Esophagus muscularis mucosa (tissue), 4 donors: ENCODE results near the gene ZC3H18. TPM values are rescaled to one million over a fixed set of nuclear protein-coding genes. Genes with fewer than 3 reads are reported as not detected.

ENCODE experiments used
- DNase-seq: peaks from one replicate; pipeline ENCODE4 v3.0.0-alpha.2; 2017; ENCODE audit errors: extremely low spot score
- H3K27ac ChIP-seq, 4 donors: fragments of 200-600 bp; sonication (generic); replicated peaks in 1 of 4; 1 replicate in 3 of 4; 2 replicates in 1 of 4; pipeline ENCODE4 v1.5.1; 2016 to 2019; ENCODE audit warnings: mild to moderate bottlenecking in 1 of 4
- H3K27me3 ChIP-seq, 4 donors: fragments of 200-600 bp; sonication (generic); one replicate each; pipeline versions ENCODE4 v1.5.1 to v1.6.0; 2016 to 2019
- H3K36me3 ChIP-seq, 4 donors: fragments of 200-600 bp; sonication (generic); one replicate each; pipeline ENCODE4 v1.5.1; 2016 to 2019
- H3K4me1 ChIP-seq, 4 donors: fragments of 200-600 bp; sonication (generic); one replicate each; pipeline ENCODE4 v1.5.1; 2016 to 2019
- H3K4me3 ChIP-seq, 4 donors: fragments of 200-600 bp; sonication (generic); 1 replicate in 2 of 4; 2 replicates in 2 of 4; pipeline ENCODE4 v1.5.1; 2016 to 2019; ENCODE audit warnings: mild to moderate bottlenecking in 4 of 4, moderate library complexity in 1 of 4
- H3K9me3 ChIP-seq, 4 donors: fragments of 200-600 bp; sonication (generic); 1 replicate in 3 of 4; 2 replicates in 1 of 4; pipeline ENCODE4 v1.5.1; 2016 to 2019
- EP300 ChIP-seq: sonication (generic); formaldehyde crosslinking; IDR thresholded peaks from one replicate; pipeline ENCODE4 v1.6.1; 2017; ENCODE audit warnings: antibody characterized with exemption
- POLR2A ChIP-seq: fragments of 450-650 bp; IDR thresholded peaks from one replicate; pipeline ENCODE4 v1.6.1; 2017; ENCODE audit warnings: antibody characterized with exemption, moderate library complexity, mild to moderate bottlenecking, low read depth
- POLR2AphosphoS5 ChIP-seq, 2 donors: sonication (generic); formaldehyde crosslinking; IDR thresholded peaks; one replicate each; pipeline ENCODE4 v1.6.1; 2017; ENCODE audit warnings: antibody characterized with exemption in 2 of 2
- WGBS: methylation state at CpG from one replicate; pipeline ENCODE4 v1.1.5; 2018; 5-methylcytosine and 5-hydroxymethylcytosine counted together
- intact Hi-C: fragments of 100-400 bp; cut with DNase I; formaldehyde crosslinking; loops from one replicate; pipeline ENCODE4 v1.15.1; 2023
- total RNA-seq, 4 donors: library from RNA; depleted of rRNA; stranded (reverse); fragments of >200 nt; gene quantifications; one replicate each; pipeline versions ENCODE4 v1.1.0 to v1.2.1, GENCODE V29; 2016
- TF ChIP-seq, protein P1 (sequence below), 3 experiments: fragments of 200-600 bp in 2 of 3; fragments of 450-650 bp in 1 of 3; sonication (generic) in 2 of 3; IDR thresholded peaks; one replicate each; pipeline ENCODE4 v1.5.1; 2017 to 2019; ENCODE audit warnings: antibody characterized with exemption in 3 of 3, mild to moderate bottlenecking in 2 of 3, moderate library complexity in 1 of 3

The ZC3H18 gene
- total RNA-seq, 4 donors from 2014 or later, result 15.9 to 29.1 (median 26.6) TPM

DNA sequence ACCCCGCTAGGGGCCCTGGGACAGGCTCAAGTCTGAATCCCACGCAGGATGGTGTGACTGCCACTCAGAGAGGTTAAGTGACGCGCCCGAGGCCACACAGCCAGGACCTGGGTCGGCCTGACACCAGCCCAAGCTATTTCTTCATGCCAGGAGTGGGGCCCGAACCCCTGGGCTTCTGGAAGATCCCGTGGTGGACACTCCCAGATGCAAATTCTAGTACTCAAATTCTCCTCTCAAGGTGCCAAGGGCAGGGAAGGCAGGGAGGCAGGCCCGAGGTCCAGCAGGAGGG lies 73.4 kb downstream of the ZC3H18 start:
- no peak for DNase-seq
- no peaks in the 10 kb centered on the region for H3K9me3 ChIP-seq
- intact Hi-C loops, result no loop called here
- no CpG with 5 or more reads among the region's 9 CpGs for WGBS
- no peak overlapping the region for H3K27ac ChIP-seq
- H3K4me3 ChIP-seq, result no peak overlapping the region
- peaks cover 0 to 8% (median 0%) of the 10 kb centered on the region in 4 donors for H3K36me3 ChIP-seq
- peaks cover 0 to 29% (median 17%) of the 10 kb centered on the region in 4 donors for H3K27me3 ChIP-seq
- H3K4me1 ChIP-seq, result peaks cover 0 to 13% (median 0%) of the 10 kb centered on the region in 4 donors
- TF ChIP-seq EP300 (no peak), POLR2AphosphoS5 (IDR thresholded peaks at IDR 0.05) (no peak), POLR2A (no peak)
- TF ChIP-seq, protein P1, sequence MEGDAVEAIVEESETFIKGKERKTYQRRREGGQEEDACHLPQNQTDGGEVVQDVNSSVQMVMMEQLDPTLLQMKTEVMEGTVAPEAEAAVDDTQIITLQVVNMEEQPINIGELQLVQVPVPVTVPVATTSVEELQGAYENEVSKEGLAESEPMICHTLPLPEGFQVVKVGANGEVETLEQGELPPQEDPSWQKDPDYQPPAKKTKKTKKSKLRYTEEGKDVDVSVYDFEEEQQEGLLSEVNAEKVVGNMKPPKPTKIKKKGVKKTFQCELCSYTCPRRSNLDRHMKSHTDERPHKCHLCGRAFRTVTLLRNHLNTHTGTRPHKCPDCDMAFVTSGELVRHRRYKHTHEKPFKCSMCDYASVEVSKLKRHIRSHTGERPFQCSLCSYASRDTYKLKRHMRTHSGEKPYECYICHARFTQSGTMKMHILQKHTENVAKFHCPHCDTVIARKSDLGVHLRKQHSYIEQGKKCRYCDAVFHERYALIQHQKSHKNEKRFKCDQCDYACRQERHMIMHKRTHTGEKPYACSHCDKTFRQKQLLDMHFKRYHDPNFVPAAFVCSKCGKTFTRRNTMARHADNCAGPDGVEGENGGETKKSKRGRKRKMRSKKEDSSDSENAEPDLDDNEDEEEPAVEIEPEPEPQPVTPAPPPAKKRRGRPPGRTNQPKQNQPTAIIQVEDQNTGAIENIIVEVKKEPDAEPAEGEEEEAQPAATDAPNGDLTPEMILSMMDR (IDR thresholded peaks at IDR 0.05), result no peak

DNA sequence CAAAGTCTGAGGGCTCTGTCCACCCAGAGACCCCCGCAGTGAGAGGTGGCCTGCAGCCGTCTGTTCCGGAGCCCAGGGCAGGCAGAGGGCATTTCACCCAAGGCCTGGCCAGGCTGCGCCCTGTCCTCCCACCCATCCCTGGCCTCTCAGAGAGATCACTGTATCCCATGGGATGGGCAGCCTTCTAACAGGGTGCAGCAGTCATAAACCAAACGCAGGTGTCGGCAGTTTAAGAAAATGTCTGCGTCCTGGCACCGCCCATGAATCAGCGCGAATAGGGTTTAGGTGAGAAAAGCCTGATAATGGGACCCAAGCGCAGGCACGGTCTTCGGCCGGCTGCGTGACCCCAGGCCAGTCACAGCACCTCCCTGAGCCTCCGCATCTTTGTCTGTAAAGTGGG lies 75.3 kb downstream of the ZC3H18 start:
- Histone ChIP-seq H3K4me1 (peaks cover 7 to 14% (median 10%) of the 10 kb centered on the region in 4 donors), H3K36me3 (peaks cover 0 to 8% (median 0%) of the 10 kb centered on the region in 4 donors), H3K27me3 (peaks cover 0 to 12% (median 3%) of the 10 kb centered on the region in 4 donors), H3K9me3 (no peaks in the 10 kb centered on the region), H3K27ac (no peak overlapping the region), H3K4me3 (no peak overlapping the region)
- DNase-seq, result no peak
- intact Hi-C loops, result no loop called here
- TF ChIP-seq POLR2AphosphoS5 (IDR thresholded peaks at IDR 0.05), result no peak
- no peak for TF ChIP-seq EP300
- TF ChIP-seq POLR2A, result no peak
- TF ChIP-seq, protein P1 (IDR thresholded peaks at IDR 0.05), result no peak
- 98% methylated on average over 16 of the region's 16 CpGs for WGBS

DNA sequence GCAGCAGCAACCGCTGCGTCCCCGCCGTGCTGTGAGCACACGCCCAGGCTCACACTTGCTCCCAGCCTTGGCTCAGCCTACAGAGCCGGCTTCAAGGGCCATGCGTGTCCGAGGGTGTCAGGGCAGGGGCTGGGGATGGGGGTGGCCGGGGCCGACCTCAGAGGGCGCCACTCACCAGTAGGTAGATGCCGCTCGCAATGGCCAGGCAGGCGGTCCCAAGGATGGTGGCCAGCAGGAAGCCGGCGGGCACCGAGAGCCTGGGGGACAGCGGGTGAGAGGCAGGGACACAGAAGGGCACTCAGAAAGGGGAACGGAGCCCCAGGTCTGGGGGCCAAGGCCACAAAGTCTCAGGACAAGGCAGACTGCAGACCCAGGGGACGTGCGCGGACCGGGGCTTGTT lies 75.7 kb downstream of the ZC3H18 start:
- 92% methylated on average over 20 of the region's 23 CpGs for WGBS
- Histone ChIP-seq H3K27me3 (peaks cover 0 to 12% (median under 1%) of the 10 kb centered on the region in 4 donors), H3K27ac (no peak overlapping the region), H3K4me1 (peaks cover 7 to 19% (median 14%) of the 10 kb centered on the region in 4 donors), H3K36me3 (peaks cover 0 to 8% (median 0%) of the 10 kb centered on the region in 4 donors), H3K4me3 (no peak overlapping the region), H3K9me3 (no peaks in the 10 kb centered on the region)
- TF ChIP-seq, protein P1 (IDR thresholded peaks at IDR 0.05), result no peak
- TF ChIP-seq EP300 (no peak), POLR2A (no peak), POLR2AphosphoS5 (IDR thresholded peaks at IDR 0.05) (no peak)
- intact Hi-C loops, result no loop called here
- no peak for DNase-seq

DNA sequence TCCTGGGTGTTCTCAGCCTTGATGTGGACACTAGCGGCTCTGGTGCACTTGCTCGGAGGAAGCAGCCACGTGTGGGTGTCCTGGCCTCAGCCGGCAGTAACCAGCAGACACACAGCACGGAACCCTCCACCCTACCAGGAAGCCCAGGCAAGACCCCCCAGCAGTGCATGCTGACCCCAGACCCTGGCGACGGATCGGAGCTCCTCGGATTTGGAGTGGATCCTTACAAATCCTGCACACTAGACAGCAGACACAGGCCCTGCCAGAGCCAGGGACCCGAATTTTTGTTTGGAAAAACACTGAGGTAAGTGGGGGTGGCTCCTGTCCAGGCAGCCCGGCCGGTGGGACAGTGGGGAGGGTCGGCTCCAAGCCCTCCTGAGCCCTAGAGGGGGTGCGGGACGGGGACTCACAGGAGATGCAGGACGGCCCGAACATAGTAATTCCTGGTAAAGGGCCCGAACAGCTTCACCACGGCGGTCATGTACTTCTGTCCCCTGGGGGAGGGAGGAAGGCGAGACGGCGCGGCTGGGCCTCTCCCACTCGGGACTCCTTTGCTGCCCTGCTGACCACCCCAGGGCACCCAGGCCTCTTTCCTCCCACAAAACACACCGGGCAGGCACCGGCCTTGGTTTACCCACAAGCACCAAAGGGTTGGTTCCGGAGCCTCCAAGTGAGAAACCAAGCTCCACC lies 76.3 kb downstream of the ZC3H18 start:
- Histone ChIP-seq H3K4me3 (no peak overlapping the region), H3K27ac (no peak overlapping the region), H3K27me3 (peaks cover 0 to 11% (median 0%) of the 10 kb centered on the region in 4 donors), H3K4me1 (peaks cover 12 to 24% (median 20%) of the 10 kb centered on the region in 4 donors), H3K36me3 (peaks cover 0 to 8% (median 0%) of the 10 kb centered on the region in 4 donors), H3K9me3 (no peaks in the 10 kb centered on the region)
- WGBS, result 86% methylated on average over 25 of the region's 28 CpGs
- intact Hi-C loops, result no loop called here
- TF ChIP-seq EP300 (no peak), POLR2A (no peak), POLR2AphosphoS5 (IDR thresholded peaks at IDR 0.05) (no peak)
- TF ChIP-seq, protein P1 (IDR thresholded peaks at IDR 0.05), result no peak
- DNase-seq, result no peak
